NCI-H774 (cell line): ENCODE results near the gene PRSS21.

Experiments
- DNase-seq: peaks from one replicate; lab custom pipeline; 2025; lab: John Stamatoyannopoulos, UW

Gene PRSS21

DNA sequence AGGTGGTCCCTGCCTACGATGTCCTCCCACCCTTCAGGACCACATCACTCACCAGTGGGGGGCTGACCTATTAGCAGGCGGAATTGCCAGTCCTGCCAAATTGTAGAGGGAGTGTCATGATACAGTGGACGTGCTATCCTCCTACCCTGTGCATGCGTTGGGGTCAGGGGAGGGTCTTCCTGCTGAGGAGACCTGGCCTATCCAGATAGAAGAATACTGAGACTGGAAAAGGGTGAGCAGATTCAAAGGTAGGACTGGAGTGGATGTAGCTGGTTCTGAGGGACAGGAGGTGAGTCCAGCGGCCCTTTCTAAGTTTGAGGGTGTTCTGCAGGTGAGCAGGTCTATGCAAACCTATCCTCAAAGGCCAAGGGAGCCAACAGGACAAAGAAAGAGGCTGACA, 10.8 kb upstream of the PRSS21 start:
- DNase-seq: no peak

DNA sequence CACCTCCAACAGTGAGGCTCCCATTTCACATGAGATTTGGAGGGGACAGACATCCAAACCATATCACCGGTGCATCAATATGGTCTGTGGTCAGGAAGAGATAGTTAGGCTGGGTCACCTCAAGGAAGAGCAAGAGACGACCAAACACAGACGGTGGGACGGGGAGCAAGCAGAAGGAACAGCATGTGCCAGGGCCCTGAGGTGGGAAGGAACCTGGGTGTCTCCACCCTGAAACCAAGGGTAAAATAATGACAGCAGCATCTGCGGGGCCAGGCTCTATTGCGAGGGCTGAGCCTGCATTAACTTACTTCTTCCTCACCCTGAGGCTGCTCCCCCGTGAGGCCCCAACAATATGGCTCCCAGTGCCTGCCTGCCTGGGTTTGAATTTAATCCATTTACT, 8.9 kb upstream of the PRSS21 start:
- no peak for DNase-seq

DNA sequence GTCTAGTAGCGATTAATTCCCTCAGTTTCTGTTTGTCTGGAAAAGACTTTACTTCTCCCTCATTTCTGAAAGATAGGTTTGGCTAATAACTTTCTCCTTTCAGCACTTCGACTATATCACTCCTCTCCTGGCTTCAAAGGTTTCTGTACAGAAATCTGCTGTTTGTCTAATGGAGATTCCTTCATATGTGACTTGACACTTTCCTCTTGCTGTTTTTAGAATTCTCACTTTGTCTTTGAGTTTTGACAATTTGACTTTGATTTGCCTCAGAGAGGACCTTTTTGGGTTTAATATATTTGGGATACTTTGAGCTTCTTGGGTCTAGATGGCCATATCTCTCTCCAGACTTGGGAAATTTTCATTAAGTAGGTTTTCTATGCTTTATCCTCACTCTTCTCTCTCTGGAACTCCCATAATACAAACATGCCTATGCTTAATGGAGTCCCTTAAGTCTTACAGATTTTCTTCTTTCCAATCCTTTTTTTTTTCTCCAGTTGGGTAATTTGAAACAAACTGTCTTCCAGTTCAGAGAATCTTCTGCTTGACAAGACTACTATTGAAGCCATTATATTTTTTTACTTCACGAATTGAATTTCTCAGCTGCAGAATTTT, 7.8 kb upstream of the PRSS21 start:
- DNase-seq: no peak

DNA sequence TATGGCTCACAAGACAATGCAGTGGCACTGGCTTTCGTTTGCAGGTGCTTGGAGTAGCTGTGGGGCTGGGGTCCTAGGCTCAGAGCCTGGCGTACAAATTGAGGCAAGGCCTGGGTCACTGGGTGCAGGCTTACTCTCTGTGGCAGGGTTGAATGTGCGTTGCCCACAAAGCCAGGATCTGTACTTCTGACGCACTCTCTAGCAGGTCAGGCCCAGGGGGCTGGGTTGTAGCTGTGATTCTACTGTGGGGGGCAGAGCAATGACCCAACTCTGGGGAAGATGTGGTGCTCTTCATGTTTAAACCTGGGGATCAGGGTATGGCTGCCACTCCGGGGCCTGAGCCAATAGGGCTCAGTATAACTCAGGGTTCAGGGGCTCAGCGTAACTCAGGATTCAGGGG, 6.4 kb upstream of the PRSS21 start:
- no peak for DNase-seq

DNA sequence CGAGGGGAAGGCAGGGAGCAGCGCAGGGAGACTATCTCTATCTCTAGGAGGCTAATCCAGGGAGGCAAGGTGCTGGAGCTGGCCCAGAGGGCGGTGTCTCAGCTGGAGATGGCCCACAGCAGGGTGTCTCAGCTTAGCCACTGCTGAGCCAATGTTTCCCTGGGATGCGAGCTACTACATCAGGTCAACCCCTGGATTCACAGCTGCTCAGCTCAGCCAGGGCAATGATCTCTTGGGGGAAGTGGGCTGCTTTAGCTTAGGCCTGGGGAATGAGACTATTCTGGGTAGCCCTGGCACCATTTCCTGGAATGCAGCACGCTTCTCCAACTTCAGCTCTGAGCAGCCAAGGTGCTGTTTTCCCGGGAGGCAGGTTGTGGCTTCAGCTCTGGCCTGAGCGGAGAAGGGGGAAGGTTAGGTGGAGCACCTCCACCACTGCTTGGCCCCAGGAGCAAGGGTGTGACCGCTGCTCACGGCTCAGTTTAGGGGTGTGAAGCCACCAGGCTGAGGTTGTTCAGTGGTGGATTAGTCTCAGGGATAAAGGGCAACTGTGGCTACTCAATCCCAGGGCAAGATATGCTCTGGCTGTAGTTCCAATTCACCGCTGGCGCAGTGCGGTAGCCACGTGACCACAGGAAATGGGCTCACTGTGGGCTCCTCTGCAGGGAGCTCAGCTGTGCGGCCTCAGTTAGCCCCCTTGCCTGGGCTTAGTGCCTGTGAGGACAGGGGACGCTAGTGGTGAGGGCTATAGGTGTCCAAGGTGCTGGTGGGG, 5.2 kb upstream of the PRSS21 start:
- DNase-seq: no peak

DNA sequence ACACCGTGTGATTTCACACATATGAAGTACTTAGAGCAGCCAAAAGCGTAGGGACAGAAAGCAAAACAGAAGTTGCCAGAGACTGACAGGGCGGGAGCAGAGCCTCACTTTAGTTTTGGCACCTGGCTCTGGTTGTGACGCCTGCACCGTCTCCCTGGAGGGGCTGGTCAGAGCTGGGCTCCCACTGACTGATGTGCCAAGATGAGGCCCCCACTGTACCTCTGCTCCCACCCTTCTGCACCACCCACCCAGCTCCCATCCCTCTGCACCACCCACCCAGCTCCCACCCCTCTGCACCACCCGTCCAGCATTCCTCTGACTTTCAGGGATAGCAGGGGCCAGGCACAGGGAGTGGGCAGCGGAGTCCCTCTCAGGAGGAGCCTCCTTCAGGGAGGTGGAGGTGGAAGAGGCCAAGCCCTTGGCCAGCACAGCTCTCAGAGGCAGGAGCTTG, 3.2 kb upstream of the PRSS21 start:
- no peak for DNase-seq

DNA sequence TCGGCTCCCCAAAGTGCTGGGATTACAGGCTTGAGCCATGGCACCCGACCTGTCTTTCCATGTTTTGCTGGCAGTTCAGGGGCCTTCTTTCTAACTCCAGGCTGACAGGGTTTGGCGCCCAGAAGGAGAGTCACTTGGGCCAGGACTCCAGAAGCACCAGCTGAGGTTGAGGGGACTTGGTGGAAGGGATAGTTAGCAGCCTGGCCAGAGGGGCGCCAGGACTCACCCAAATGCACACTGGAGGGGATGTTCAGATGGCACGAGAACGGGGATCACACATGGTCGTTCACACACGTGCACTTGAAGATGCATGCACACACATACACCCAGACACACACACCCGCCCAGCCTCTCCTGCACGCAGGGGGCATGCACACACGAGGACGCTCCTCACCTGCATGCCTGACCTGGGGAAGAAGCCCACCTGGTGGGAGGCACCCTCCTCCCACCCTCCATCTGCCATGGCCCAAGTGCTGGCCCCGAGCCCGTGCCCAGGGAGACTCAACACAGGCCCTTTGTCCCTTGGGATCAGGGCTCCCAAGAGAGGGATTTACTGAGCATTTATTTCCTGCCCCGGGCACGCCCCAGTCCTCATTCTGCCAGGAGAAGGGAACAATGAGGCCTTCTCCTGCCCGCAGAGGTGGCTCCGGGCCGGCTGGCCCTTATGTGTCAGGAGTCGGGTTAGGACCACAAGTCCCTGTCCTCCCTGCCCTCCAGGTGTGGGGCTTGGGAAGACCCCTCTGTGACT, 2.3 kb upstream of the PRSS21 start:
- DNase-seq: no peak

DNA sequence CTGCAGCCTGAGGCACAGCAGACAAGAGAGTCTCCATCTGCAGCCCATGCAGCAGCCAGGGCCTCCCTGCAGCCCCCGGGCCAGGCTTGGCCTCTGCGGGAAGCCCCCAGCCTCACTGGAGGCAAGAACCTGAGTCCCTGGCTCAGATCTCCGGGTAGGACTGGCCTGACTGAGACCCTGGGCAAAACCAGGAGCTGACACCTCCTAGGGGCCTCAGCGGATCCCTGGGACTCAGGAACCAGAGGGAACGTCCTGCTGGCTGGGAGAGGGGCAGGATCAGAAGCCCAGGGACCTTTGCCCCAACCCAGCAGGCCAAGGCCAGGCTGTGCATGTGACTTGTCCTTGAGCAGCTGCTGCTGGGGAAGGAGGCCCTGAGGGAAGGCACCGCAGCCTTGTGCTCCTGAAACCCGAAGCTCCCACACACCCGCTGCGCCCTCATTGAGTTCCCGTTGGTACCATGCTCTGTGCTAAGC, 1.7 kb upstream of the PRSS21 start:
- no peak for DNase-seq

DNA sequence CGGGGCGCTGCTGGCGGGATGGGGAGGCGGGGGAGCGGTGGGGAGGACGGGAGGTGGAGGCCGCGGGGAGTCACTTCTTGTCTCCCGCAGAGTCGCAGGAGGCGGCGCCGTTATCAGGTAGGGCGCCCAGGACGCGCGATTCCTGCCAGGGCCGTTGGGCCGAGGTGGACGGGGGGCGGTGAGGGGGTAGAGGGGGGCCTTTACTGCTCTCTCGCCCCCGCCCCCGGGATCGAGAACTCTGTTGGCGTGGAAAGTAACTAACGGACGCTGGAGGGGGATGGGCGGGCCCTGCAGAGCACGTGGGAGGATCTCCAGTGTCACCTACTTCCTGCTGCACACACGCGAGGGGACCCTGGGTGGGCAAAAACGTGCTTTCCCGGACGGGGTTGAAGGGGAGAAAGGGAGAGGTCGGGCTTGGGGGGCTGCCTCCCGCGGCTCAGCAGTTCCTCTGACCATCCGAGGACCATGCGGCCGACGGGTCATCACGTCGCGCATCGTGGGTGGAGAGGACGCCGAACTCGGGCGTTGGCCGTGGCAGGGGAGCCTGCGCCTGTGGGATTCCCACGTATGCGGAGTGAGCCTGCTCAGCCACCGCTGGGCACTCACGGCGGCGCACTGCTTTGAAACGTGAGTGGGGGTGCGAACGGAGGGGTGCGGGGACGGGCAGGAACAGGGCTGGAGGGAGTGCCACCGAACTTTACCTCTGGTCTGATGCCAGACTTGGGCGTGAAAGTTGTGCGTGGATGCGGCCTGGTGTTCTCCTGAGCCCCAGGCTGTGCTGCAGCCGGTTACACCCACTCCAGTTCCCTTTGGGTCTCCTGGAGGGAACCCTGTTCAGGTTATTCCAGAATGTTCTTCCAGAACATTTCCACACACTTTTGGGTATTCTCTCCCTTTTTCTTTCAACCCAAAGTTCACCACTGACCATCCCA, 569 bp downstream of the PRSS21 start:
- DNase-seq: no peak

DNA sequence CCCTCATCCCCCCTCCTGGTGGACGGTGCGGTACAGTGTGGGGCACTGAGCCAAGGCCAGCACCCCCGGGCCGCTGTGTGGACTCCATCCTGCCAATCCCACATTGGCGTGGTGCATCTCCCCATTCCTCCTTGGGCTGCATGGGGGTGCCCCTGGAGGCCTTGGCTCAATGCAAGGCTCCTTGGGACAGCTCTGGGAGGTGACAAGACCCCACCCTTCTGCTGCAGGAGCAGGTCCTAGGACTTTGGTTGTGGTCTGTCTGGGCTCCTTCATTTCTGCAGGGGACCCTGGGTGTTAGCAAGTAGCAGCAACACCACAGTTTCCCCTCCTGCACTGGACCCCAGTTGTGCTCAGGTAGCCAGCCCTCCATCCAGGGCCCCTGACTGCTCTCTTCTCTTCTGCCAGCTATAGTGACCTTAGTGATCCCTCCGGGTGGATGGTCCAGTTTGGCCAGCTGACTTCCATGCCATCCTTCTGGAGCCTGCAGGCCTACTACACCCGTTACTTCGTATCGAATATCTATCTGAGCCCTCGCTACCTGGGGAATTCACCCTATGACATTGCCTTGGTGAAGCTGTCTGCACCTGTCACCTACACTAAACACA, 1.3 kb downstream of the PRSS21 start:
- DNase-seq: no peak

DNA sequence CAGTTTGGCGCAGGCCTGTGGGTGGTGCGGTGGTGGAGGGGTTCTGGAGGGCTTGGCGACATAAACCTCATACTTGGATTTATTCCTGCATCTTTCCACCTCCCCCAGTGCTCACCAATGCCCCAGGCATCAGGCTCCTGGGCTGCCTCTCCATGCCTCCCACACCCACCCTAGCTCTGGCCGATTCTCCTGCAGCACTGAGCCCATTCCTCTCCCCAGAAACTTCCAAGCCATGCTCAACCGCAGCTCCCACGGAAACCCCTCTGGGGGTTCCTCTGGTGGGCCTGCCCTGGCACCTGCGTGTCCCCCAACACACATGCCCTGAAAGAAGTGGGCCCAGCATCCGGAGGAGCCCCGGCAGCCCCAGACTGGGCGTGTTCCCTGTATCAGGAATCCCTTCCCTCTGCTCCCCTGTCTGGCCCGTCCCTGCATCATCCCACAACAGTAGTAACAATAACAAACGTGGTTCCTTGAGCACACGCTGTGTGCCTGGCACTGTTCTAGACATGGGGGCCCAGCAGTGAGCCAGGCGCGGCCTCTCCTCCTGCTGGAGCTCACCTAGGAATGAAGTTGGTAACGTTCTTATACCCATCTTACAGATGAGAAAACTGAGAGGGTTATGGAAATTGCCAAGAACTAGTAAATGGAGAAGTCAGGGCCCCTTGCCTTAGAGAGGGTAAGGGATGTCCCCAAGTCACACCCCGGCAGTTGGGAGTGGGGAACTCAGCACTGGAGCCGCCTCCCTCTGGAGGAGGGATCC, 2.3 kb downstream of the PRSS21 start:
- no peak for DNase-seq

DNA sequence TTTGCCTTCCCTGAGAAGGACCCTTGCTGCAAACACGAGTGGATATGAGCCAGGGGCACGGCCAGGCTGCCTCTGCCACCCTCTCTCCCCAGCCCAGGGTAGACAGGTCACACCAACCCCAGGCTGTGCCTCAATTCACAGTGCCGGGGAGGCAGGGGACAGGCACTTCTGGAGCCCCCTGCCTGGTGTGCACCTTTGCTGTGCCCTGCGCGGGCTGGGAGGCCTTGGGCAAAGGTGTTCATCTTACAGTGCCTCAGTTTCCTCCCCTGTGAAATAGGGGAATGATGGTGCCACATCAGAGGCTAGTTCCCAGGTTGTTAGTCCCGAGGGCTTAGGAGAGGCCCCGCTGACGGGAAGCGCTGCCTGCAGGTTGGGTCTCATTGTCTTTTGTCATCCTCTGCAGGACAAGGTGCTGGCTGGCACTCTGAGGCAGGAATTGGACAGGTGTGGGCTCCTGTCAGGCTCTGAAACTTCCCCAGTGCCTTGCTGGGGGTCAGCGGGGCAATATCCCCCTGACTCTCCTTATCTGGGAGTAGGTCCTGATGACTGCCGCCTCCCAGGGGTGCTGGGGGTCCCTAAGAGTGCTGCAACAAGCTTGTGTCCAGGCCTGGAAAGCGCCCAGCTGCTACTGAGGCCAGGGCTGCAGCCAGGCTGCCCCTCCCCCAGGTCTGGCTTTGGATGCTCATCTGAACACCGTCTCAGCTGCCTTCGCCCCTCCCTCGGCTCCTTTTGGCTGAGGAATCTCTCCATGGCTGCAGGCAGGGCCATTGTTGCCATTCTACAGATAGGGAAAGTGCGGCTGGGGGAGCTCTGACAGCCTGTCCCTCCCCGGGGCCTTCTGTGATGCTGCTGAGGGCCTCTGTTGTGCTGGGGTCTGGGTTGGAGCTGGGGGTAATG, 3.1 kb downstream of the PRSS21 start:
- DNase-seq: no peak

DNA sequence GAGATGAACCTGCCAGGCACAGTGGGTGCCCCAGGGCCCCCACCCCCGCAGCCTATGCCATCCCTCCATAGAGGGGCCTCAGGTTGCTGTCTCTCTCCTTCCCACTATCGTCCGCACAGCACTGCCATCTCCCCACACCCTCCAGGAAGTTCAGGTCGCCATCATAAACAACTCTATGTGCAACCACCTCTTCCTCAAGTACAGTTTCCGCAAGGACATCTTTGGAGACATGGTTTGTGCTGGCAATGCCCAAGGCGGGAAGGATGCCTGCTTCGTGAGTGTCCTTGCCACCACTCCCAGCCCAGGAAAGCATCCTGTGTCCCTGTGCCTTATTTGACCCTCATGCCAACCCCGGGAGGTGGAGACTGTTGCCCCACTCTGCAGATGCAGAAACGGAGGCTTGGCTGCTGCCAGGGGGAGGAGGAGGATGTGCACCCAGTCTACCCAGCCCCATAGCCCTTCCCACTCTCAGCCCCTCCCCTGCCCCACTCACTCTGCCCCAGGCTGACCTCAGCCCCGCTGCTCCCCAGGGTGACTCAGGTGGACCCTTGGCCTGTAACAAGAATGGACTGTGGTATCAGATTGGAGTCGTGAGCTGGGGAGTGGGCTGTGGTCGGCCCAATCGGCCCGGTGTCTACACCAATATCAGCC, 3.9 kb downstream of the PRSS21 start:
- DNase-seq: no peak

DNA sequence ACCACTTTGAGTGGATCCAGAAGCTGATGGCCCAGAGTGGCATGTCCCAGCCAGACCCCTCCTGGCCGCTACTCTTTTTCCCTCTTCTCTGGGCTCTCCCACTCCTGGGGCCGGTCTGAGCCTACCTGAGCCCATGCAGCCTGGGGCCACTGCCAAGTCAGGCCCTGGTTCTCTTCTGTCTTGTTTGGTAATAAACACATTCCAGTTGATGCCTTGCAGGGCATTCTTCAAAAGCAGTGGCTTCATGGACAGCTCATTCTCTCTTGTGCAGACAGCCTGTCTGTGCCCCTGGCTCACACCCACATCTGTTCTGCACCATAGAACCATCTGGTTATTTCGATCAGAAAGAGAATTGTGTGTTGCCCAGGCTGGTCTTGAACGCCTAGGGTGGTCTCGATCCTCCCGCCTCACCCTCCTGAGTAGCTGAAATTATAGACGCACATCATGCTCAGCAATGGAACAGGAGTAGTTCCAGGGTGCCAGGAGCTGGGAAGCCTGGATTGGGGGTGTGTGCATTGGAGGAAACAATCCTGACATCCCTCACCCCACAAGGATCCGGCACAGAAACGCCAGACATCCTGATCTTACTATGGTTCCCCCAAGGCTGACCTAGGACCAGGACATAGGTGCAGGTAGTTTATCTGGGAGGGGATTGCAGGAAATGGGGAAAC, 4.6 kb downstream of the PRSS21 start:
- no peak for DNase-seq

DNA sequence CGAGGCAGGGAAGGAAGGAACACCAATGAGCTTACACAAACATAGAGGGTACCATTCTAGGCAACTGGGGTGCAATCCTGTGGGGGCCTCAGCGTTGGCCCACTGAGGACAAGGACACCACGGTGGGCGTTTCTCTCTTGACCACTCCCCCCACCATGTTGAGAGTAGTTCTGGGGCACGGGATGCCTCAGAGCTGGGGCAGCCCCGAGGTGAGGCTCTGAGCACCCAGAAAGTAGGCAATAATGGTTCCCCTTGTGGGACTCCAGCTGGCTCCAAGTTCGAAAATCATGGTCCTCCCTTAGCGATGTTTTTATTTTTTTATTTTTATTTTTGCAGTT, 5.1 kb downstream of the PRSS21 start:
- no peak for DNase-seq

DNA sequence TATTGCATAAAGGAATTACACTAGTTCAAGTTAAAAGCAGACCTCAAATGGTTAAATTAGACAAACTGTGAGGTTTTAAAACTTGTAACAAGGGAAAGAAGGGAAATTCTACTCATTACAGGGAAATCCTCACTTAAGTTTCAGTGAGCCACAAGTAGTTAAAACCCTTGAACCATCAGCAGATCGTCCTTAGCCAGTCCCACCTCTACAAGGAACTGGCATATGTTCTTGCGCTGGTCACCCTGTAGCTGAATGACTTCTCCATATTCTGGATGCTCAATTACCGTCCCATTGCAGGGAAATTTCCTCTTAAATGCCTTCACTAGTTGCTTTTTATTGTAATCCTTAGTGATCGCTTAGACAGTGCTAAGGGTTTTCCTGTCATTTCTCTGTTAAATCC, 5.5 kb downstream of the PRSS21 start:
- DNase-seq: no peak

DNA sequence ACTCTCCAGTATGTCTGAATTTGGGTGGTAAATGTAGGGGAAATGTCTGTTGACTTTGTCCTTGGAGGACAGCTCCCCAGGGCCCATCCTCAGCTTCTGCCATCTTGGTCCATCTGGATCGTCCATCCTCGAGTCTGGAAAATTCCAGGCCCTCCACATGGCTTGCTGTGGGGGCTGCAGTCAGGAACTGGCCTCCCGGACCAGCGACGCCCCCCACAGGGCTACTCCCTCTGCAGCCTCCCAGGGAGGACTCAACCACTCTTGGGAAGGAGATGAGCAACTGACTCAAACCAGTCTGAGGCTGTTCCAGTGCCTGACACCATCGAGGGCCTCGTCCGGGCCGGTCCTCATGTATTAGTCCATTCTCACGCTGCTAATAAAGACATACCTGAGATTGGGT, 7.6 kb downstream of the PRSS21 start:
- DNase-seq: no peak

DNA sequence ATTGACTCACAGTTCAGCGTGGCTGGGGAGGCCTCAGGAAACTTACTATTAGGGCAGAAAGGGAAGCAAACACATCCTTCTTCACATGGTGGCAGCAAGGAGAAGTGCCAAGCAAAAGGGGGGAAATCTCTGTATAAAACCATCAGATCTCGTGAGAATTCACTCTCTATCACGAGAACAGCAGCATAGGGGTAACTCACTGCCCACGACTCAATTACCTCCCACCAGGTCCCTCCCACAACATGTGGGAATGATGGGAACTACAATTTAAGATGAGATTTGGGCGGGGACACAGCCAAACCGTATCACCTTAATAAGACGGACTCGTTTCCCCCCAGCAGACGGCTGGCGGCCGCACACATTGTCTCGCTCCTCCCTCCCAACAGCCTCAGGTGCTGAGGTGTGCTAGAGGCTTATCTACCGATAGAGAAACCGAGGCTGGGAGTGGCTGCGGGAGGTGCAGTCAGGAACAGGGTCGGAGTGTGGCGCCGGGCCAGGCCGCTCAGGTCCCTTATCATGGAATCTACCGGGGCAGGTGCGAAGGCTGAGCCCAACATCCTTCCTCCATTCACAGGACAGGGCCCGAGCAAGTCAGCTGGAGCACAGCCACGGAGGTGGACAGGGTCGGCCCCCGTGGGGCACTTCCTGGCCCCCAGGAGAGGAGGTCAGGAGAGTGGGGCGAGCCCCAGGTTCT, 8.2 kb downstream of the PRSS21 start:
- DNase-seq: no peak
